SK-N-SH (cell line): ENCODE data around the gene ZNRF1. TPM values are rescaled to one million over a fixed set of nuclear protein-coding genes. Genes with fewer than 3 reads are reported as not detected.

Source experiments
- CTCF ChIA-PET: fragments of 300-600, 350-600 bp; formaldehyde crosslinking; extraction: SDS; loops from one replicate; lab custom pipeline; 2021; lab: Yijun Ruan, JAX
- POLR2A ChIA-PET: fragments of 350-600 bp; sonication (Branson Sonifier 250); formaldehyde crosslinking; extraction: SDS; loops from one replicate; lab custom pipeline; 2020; ENCODE audit warnings: antibody characterized with exemption, inconsistent platforms; lab: Yijun Ruan, JAX
- DNase-seq: peaks from one replicate; pipeline ENCODE4 v3.0.0; 2012
- H2AFZ ChIP-seq: fragments of 200-600 bp; sonication (generic); 2 replicates; pipeline ENCODE4 v1.8.1; 2016; ENCODE audit warnings: antibody characterized with exemption, mild to moderate bottlenecking, low read depth
- H3F3A ChIP-seq: fragments of 200-600 bp; sonication (generic); replicated peaks from 2 replicates; pipeline ENCODE3; 2016; ENCODE audit warnings: antibody characterized with exemption, mild to moderate bottlenecking; ENCODE audit not compliant: insufficient read depth
- H3K27ac ChIP-seq, 2 experiments: fragments of 200-500 bp in 1 of 2; fragments of 200-600 bp in 1 of 2; sonication (Bioruptor generic) in 1 of 2; sonication (generic), shearing (Covaris generic) in 1 of 2; 2 replicates each; pipeline versions ENCODE4 v1.5.1 to v1.6.1; 2014 to 2016; ENCODE audit warnings: low read depth in 2 of 2, inconsistent platforms in 1 of 2, low read length in 1 of 2, mild to moderate bottlenecking in 1 of 2, mixed read lengths in 1 of 2
- H3K27me3 ChIP-seq: fragments of 200-600 bp; sonication (generic), shearing (Covaris generic); 2 replicates; pipeline ENCODE4 v1.6.1; 2016; ENCODE audit warnings: mixed run types; ENCODE audit not compliant: insufficient read depth
- H3K36me3 ChIP-seq, 2 experiments: fragments of 200-500 bp in 1 of 2; fragments of 200-600 bp in 1 of 2; sonication (Bioruptor generic) in 1 of 2; sonication (generic) in 1 of 2; replicated peaks in 1 of 2; 2 replicates each; pipeline versions ENCODE3 to v1.5.1; 2014 to 2016; ENCODE audit warnings: low read length in 1 of 2, mild to moderate bottlenecking in 1 of 2; ENCODE audit not compliant: insufficient read depth in 2 of 2, control insufficient read depth in 1 of 2
- H3K4me1 ChIP-seq, 2 experiments: fragments of 200-500 bp in 1 of 2; fragments of 200-600 bp in 1 of 2; sonication (Bioruptor generic) in 1 of 2; sonication (generic), shearing (Covaris generic) in 1 of 2; 2 replicates each; pipeline versions ENCODE4 v1.5.1 to v1.6.1; 2014 to 2016; ENCODE audit warnings: low read depth in 1 of 2, low read length in 1 of 2, mixed run types in 1 of 2; ENCODE audit not compliant: insufficient read depth in 2 of 2, control insufficient read depth in 1 of 2
- H3K4me2 ChIP-seq: fragments of 200-600 bp; sonication (generic), shearing (Covaris generic); 2 replicates; pipeline ENCODE4 v1.6.1; 2017; ENCODE audit warnings: mixed run types
- H3K4me3 ChIP-seq, 2 experiments: fragments of 200-500 bp in 1 of 2; fragments of 200-600 bp in 1 of 2; sonication (Bioruptor generic) in 1 of 2; sonication (generic), shearing (Covaris generic) in 1 of 2; 2 replicates each; pipeline versions ENCODE4 v1.5.1 to v1.8.1; 2014 to 2016; ENCODE audit warnings: low read depth in 2 of 2, inconsistent platforms in 1 of 2, low read length in 1 of 2, mild to moderate bottlenecking in 1 of 2, mixed read lengths in 1 of 2, moderate library complexity in 1 of 2
- H3K79me2 ChIP-seq: fragments of 200-600 bp; sonication (generic); 2 replicates; pipeline ENCODE4 v1.8.1; 2017; ENCODE audit warnings: mild to moderate bottlenecking; ENCODE audit not compliant: insufficient read depth
- H3K9ac ChIP-seq: fragments of 200-600 bp; sonication (generic); 2 replicates; pipeline ENCODE4 v1.6.1; 2017; ENCODE audit warnings: mixed run types
- H3K9me2 ChIP-seq: fragments of 200-600 bp; sonication (generic); 2 replicates; pipeline ENCODE4 v1.6.1; 2017; ENCODE audit warnings: mixed run types
- H3K9me3 ChIP-seq: fragments of 200-600 bp; sonication (generic); 2 replicates; pipeline ENCODE4 v1.6.1; 2017; ENCODE audit warnings: mixed run types, mild to moderate bottlenecking, moderate library complexity
- H4K20me1 ChIP-seq: fragments of 200-600 bp; sonication (generic); 2 replicates; pipeline ENCODE4 v1.6.1; 2017; ENCODE audit warnings: mild to moderate bottlenecking, mixed run types; ENCODE audit not compliant: insufficient read depth
- CHD2 ChIP-seq: fragments of 150-350 bp; IDR thresholded peaks from 2 replicates; pipeline ENCODE4 v1.6.1; 2018; ENCODE audit warnings: low read length; ENCODE audit not compliant: partially characterized antibody
- ELF1 ChIP-seq: IDR thresholded peaks from 2 replicates; pipeline ENCODE4 v1.4.0; 2012
- EP300 ChIP-seq, 2 experiments: IDR thresholded peaks; 2 replicates each; pipeline versions ENCODE4 v1.4.0 to v1.6.1; 2012; ENCODE audit warnings: borderline replicate concordance in 1 of 2, low read depth in 1 of 2, low read length in 1 of 2
- EZH2phosphoT487 ChIP-seq: fragments of 200-600 bp; sonication (generic); IDR thresholded peaks from 2 replicates; pipeline ENCODE4 v1.6.1; 2017; ENCODE audit warnings: low read depth, mixed run types, mild to moderate bottlenecking, antibody characterized with exemption, moderate library complexity, borderline replicate concordance
- FOSL2 ChIP-seq: IDR thresholded peaks from 2 replicates; pipeline ENCODE4 v1.4.0; 2012; ENCODE audit warnings: low read depth, mild to moderate bottlenecking, moderate library complexity, borderline replicate concordance
- FOXJ3 ChIP-seq: sonication (generic); formaldehyde crosslinking; IDR thresholded peaks from 2 replicates; pipeline ENCODE4 v1.5.1; 2020; ENCODE audit warnings: mild to moderate bottlenecking, missing genetic modification reagents
- FOXM1 ChIP-seq: IDR thresholded peaks from 2 replicates; pipeline ENCODE4 v1.4.0; 2012; ENCODE audit warnings: low read depth, mild to moderate bottlenecking
- GABPA ChIP-seq: IDR thresholded peaks from 2 replicates; pipeline ENCODE4 v1.4.0; 2012; ENCODE audit warnings: low read depth, mild to moderate bottlenecking
- JUND ChIP-seq: IDR thresholded peaks from 2 replicates; pipeline ENCODE4 v1.4.0; 2012
- MXI1 ChIP-seq: IDR thresholded peaks from 2 replicates; pipeline ENCODE4 v1.6.1; 2012; ENCODE audit warnings: mild to moderate bottlenecking, low read depth, low read length, improper control_type of control experiment
- NRF1 ChIP-seq: IDR thresholded peaks from 2 replicates; pipeline ENCODE4 v1.6.1; 2012; ENCODE audit warnings: low read depth, mild to moderate bottlenecking, low read length
- RFX5 ChIP-seq: IDR thresholded peaks from 2 replicates; pipeline ENCODE4 v1.6.1; 2012; ENCODE audit warnings: mild to moderate bottlenecking, improper control_type of control experiment, low read length
- SMC3 ChIP-seq: IDR thresholded peaks from 2 replicates; pipeline ENCODE4 v1.6.1; 2012; ENCODE audit warnings: low read depth, low read length, improper control_type of control experiment
- TEAD4 ChIP-seq: IDR thresholded peaks from 2 replicates; pipeline ENCODE4 v1.4.0; 2012; ENCODE audit warnings: mild to moderate bottlenecking, borderline replicate concordance; ENCODE audit not compliant: insufficient read depth
- WGBS: methylation state at CpG from one replicate; pipeline ENCODE4 v1.1.6; 2017; ENCODE audit warnings: low lambda C conversion rate; 5-methylcytosine and 5-hydroxymethylcytosine counted together
- polyA plus RNA-seq, 3 experiments: library from polyadenylated mRNA; depleted of rRNA; stranded (reverse); fragments of >200 nt; gene quantifications; 2 replicates each; pipeline ENCODE4 v1.2.3, GENCODE V29; 2012
- TF ChIP-seq, protein P1 (sequence below): IDR thresholded peaks from 2 replicates; pipeline ENCODE4 v1.4.0; 2012; ENCODE audit warnings: low read depth, borderline replicate concordance
- TF ChIP-seq, protein P2 (sequence below): fragments of 150-350 bp; IDR thresholded peaks from 2 replicates; pipeline ENCODE4 v1.6.1; 2017; ENCODE audit warnings: antibody characterized with exemption, low read length, low read depth, borderline replicate concordance
- TF ChIP-seq, protein P3 (sequence below): IDR thresholded peaks from 2 replicates; pipeline ENCODE4 v1.4.0; 2012; ENCODE audit warnings: low read depth
- TF ChIP-seq, protein P4 (sequence below): fragments of 150-350 bp; IDR thresholded peaks from 2 replicates; pipeline ENCODE4 v1.6.1; 2016; ENCODE audit warnings: mild to moderate bottlenecking, low read depth, low read length
- TF ChIP-seq, protein P5 (sequence below): IDR thresholded peaks from 2 replicates; pipeline ENCODE4; 2012

ZNRF1 gene
- polyA plus RNA-seq, 1 of the 3 experiments (the other 2 are of a cell fraction): 23.7 TPM

DNA sequence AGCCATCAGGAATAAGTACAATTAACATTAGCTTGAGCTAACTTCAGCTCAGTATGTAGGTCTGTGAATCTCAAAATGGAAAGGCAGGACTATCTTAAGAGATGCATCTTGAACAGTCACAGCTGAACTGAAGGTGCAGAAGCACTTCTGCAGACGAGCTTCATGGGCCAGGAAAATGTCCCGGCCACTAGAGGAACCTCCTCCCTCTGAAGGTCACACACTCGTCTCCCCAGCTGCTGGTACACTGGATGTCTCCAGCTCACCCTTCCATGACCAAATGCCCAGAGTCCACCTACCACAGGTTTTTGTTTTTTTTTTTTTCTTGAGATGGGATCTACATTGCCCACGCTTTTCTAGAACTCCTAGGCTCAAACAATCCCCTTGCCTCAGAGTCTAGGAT is 47.1 kb upstream of the ZNRF1 start:
- H2AFZ ChIP-seq: no peak overlapping the region
- TF ChIP-seq CHD2: no peak
- TF ChIP-seq RFX5: no peak
- TF ChIP-seq, protein P1, sequence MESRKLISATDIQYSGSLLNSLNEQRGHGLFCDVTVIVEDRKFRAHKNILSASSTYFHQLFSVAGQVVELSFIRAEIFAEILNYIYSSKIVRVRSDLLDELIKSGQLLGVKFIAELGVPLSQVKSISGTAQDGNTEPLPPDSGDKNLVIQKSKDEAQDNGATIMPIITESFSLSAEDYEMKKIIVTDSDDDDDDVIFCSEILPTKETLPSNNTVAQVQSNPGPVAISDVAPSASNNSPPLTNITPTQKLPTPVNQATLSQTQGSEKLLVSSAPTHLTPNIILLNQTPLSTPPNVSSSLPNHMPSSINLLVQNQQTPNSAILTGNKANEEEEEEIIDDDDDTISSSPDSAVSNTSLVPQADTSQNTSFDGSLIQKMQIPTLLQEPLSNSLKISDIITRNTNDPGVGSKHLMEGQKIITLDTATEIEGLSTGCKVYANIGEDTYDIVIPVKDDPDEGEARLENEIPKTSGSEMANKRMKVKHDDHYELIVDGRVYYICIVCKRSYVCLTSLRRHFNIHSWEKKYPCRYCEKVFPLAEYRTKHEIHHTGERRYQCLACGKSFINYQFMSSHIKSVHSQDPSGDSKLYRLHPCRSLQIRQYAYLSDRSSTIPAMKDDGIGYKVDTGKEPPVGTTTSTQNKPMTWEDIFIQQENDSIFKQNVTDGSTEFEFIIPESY: no peak
- TF ChIP-seq, protein P2, sequence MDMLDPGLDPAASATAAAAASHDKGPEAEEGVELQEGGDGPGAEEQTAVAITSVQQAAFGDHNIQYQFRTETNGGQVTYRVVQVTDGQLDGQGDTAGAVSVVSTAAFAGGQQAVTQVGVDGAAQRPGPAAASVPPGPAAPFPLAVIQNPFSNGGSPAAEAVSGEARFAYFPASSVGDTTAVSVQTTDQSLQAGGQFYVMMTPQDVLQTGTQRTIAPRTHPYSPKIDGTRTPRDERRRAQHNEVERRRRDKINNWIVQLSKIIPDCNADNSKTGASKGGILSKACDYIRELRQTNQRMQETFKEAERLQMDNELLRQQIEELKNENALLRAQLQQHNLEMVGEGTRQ: no peak
- TF ChIP-seq NRF1: no peak
- TF ChIP-seq FOSL2: no peak
- TF ChIP-seq, protein P3, sequence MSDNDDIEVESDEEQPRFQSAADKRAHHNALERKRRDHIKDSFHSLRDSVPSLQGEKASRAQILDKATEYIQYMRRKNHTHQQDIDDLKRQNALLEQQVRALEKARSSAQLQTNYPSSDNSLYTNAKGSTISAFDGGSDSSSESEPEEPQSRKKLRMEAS: no peak
- TF ChIP-seq EP300 (IDR thresholded peaks at IDR 0.05; ENCODE audit: borderline replicate concordance in 1 of 2, low read depth in 1 of 2, low read length in 1 of 2): no peak
- no peak for TF ChIP-seq JUND
- TF ChIP-seq, protein P4, sequence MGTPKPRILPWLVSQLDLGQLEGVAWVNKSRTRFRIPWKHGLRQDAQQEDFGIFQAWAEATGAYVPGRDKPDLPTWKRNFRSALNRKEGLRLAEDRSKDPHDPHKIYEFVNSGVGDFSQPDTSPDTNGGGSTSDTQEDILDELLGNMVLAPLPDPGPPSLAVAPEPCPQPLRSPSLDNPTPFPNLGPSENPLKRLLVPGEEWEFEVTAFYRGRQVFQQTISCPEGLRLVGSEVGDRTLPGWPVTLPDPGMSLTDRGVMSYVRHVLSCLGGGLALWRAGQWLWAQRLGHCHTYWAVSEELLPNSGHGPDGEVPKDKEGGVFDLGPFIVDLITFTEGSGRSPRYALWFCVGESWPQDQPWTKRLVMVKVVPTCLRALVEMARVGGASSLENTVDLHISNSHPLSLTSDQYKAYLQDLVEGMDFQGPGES: no peak
- no peak for TF ChIP-seq EZH2phosphoT487
- no peak for TF ChIP-seq TEAD4
- no peaks in the 10 kb centered on the region for H3K9me3 ChIP-seq
- H3K36me3 ChIP-seq: peaks cover 44 to 60% of the 10 kb centered on the region in 2 experiments
- no peaks in the 10 kb centered on the region for H3K79me2 ChIP-seq
- no peak overlapping the region for H3K27ac ChIP-seq
- no peak overlapping the region for H3K9ac ChIP-seq
- H3K4me1 ChIP-seq: no peaks in the 10 kb centered on the region
- ChIA-PET CTCF (interaction anchor here (1.3 to 1.9 kb wide), 1 partner anchor 160 kb away, joined by 3 to 5 read pairs; no protein-coding TSS in a partner anchor), POLR2A (no interaction called here)
- no peaks in the 10 kb centered on the region for H3K9me2 ChIP-seq
- WGBS: 81% methylated on average over 4 of the region's 4 CpGs
- no peak overlapping the region for H3K4me3 ChIP-seq
- H3K27me3 ChIP-seq: no peaks in the 10 kb centered on the region
- H4K20me1 ChIP-seq: no peaks in the 10 kb centered on the region
- H3K4me2 ChIP-seq: no peak overlapping the region
- H3F3A ChIP-seq: no peaks in the 10 kb centered on the region
- DNase-seq: no peak

DNA sequence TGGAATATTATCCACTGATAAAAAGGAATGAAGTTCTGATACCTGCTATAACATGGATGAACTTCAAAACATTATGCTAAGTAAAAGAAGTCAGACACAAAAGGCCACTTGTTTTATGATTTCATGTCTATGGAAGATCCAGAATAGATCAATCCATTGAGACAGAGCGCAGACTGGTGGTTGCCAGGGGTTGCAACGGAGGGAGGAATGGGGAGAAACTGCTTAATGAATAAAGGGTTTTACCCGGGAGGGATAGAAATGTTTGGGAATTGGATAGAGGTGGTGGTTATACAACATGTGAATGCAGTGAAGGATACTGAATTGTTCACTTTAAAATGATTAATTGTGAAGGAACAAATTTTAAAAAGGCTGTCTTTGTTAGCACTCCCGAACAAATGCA is 44.1 kb upstream of the ZNRF1 start:
- H4K20me1 ChIP-seq: no peaks in the 10 kb centered on the region
- H3K79me2 ChIP-seq: no peaks in the 10 kb centered on the region
- POLR2A ChIA-PET: no interaction called here
- no peak overlapping the region for H2AFZ ChIP-seq
- no peaks in the 10 kb centered on the region for H3K27me3 ChIP-seq
- peaks cover 28 to 44% of the 10 kb centered on the region in 2 experiments for H3K36me3 ChIP-seq
- CTCF ChIA-PET: interaction anchor here (1.1 kb wide), 1 partner anchor 142 kb away, joined by 3 read pairs; no protein-coding TSS in a partner anchor
- no peak for DNase-seq
- no peaks in the 10 kb centered on the region for H3K9me3 ChIP-seq
- H3F3A ChIP-seq: no peaks in the 10 kb centered on the region
- TF ChIP-seq, protein P5, sequence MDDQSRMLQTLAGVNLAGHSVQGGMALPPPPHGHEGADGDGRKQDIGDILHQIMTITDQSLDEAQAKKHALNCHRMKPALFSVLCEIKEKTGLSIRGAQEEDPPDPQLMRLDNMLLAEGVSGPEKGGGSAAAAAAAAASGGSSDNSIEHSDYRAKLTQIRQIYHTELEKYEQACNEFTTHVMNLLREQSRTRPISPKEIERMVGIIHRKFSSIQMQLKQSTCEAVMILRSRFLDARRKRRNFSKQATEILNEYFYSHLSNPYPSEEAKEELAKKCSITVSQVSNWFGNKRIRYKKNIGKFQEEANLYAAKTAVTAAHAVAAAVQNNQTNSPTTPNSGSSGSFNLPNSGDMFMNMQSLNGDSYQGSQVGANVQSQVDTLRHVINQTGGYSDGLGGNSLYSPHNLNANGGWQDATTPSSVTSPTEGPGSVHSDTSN: no peak
- TF ChIP-seq SMC3 (no peak), FOXJ3 (CRISPR knock-in tag) (no peak), MXI1 (no peak), FOXM1 (no peak), GABPA (no peak), ELF1 (no peak), EP300 (IDR thresholded peaks at IDR 0.05; ENCODE audit: borderline replicate concordance in 1 of 2, low read depth in 1 of 2, low read length in 1 of 2) (no peak), EZH2phosphoT487 (no peak)
- TF ChIP-seq, protein P3: no peak
- H3K4me3 ChIP-seq: no peak overlapping the region
- no peaks in the 10 kb centered on the region for H3K9me2 ChIP-seq
- peaks cover 0 to 4% of the 10 kb centered on the region in 2 experiments; a peak in 1 of 4 replicates for H3K4me1 ChIP-seq
- WGBS: 99% methylated on average over 4 of the region's 4 CpGs
- H3K9ac ChIP-seq: no peak overlapping the region
- no peak overlapping the region for H3K4me2 ChIP-seq
- H3K27ac ChIP-seq: no peak overlapping the region
